ENCODE measurements around the gene UFL1.
"Not testable (repeated sequence)": the region's sequence is repeated elsewhere in the genome, so short reads cannot be mapped to it uniquely, and the experiment has no call there.

The UFL1 gene

DNA sequence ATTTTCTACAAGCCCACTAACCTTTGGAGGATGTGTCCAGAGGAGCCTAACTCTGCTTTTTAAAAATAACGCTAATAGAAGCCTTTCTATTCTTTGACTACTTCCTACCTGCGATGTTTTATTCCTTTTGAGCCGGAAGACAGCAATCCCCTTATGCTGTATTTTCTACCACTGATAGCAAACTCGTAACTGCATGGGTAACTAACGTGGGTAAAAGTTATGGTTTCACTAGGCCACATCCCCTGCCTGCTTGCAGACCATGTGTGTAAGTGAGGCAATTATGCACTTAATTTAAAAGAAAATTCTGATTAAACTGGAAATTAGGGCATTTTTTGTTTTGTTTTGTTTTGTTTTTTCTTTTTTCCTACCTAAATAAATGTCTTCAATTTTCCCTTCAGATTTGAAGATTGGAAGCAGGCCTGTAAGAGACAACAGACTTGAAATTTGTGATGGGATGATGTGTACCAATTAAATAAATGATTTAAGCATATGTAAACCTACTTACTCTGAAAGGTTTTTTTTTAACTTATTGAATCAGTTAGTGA is 931 bp downstream of the UFL1 start:
- H3K4me1 ChIP-seq (ENCODE audit: insufficient read depth, low read length), result peaks cover 31% of the 10 kb centered on the region
- 25% methylated on average over 5 of the region's 5 CpGs for WGBS
- peaks cover 34% of the 10 kb centered on the region for H3K36me3 ChIP-seq (ENCODE audit: insufficient read depth, low read length)
- H3K27me3 ChIP-seq (ENCODE audit: insufficient read depth, low read length), result no peaks in the 10 kb centered on the region
- H3K4me3 ChIP-seq (ENCODE audit: low read length), result peak overlapping the region; percentile 87
- H3K9me3 ChIP-seq (ENCODE audit: insufficient read depth, low read depth, low read length), result no peaks in the 10 kb centered on the region
- peak overlapping the region; percentile 92 for H3K27ac ChIP-seq (ENCODE audit: low read depth, low read length)
- peak overlapping the region; percentile 94 for H3K9ac ChIP-seq (ENCODE audit: low read depth, low read length)

DNA sequence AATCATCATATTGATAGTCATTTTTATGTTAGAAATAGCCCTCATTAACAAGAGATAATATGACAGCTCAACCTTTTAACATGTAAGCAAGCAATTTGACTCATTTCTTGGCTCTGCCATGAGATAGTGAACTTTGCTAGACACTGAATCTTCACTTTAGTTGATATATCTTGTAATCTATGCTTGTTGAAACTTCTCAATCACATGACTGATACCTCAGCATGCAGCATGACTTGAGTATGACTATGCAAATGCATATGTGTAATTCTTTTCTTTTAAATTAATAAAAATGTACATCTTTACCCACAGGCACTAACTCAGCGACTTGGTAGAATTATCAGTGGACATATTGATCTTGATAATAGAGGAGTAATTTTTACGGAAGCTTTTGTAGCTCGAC is 6.6 kb downstream of the UFL1 start:
- Histone ChIP-seq H3K27ac (ENCODE audit: low read depth, low read length) (no peak overlapping the region), H3K4me1 (ENCODE audit: insufficient read depth, low read length) (peaks cover 3% of the 10 kb centered on the region; the same call in 1 of the 2 replicates), H3K36me3 (ENCODE audit: insufficient read depth, low read length) (peaks cover 90% of the 10 kb centered on the region), H3K9ac (ENCODE audit: low read depth, low read length) (no peak overlapping the region), H3K9me3 (ENCODE audit: insufficient read depth, low read depth, low read length) (no peaks in the 10 kb centered on the region), H3K27me3 (ENCODE audit: insufficient read depth, low read length) (no peaks in the 10 kb centered on the region), H3K4me3 (ENCODE audit: low read length) (no peak overlapping the region)
- WGBS, result 100% methylated on average over 3 of the region's 3 CpGs

- WGBS, result 89% methylated on average over 1 of the region's 1 CpG
- H3K36me3 ChIP-seq (ENCODE audit: insufficient read depth, low read length), result peaks cover 75% of the 10 kb centered on the region
These were observed 10.8 kb downstream of the UFL1 start for GRCh38 chr6:96532399-96532798.

DNA sequence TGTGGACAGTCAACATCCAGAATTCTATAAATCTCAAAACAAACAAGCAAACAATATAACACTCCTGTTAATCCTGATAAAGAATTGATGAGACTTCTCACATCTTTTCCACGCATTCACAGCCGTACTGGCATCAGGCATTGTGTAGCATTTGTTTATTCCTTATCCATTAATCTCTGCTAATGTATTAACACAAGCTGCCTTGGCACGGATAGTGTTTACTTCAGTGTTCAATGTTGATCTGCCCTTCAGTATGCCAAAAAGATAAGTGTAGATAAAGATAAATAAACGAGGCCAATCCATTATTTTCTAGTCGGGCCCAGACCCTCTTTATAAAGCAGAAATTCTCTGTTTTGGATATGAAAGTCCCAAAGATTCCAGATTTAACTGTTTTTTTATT is 16.1 kb downstream of the UFL1 start:
- 95% methylated on average over 5 of the region's 5 CpGs for WGBS

More at GRCh38 chr6:96532399-96532798, 10.8 kb downstream of the UFL1 start:
- H3K4me1 ChIP-seq (ENCODE audit: insufficient read depth, low read length), result no peaks in the 10 kb centered on the region
- no peak overlapping the region for H3K4me3 ChIP-seq (ENCODE audit: low read length)
- no peak overlapping the region for H3K9ac ChIP-seq (ENCODE audit: low read depth, low read length)
- no peaks in the 10 kb centered on the region for H3K27me3 ChIP-seq (ENCODE audit: insufficient read depth, low read length)
- H3K27ac ChIP-seq (ENCODE audit: low read depth, low read length), result no peak overlapping the region
- no peaks in the 10 kb centered on the region for H3K9me3 ChIP-seq (ENCODE audit: insufficient read depth, low read depth, low read length)

DNA sequence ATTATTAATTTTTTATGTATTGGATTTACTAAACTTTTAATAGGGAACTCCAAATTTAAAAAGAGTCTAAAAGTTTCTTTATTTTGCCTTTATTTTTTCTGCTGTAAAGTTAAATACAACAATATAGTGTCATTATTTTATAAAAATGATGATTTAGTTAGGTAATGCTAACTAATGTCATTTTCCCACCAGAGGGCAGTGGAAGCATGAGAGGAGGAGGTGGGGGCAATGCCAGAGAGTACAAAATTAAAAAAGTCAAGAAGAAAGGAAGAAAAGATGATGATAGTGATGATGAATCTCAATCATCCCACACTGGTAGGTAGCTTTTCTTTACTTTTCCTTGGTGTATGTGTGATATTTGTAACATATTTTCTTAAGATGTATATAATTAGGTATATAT is 21.1 kb downstream of the UFL1 start:
- H3K4me1 ChIP-seq (ENCODE audit: insufficient read depth, low read length), result no peaks in the 10 kb centered on the region
- H3K27me3 ChIP-seq (ENCODE audit: insufficient read depth, low read length), result no peaks in the 10 kb centered on the region
- H3K27ac ChIP-seq (ENCODE audit: low read depth, low read length), result no peak overlapping the region
- H3K4me3 ChIP-seq (ENCODE audit: low read length), result no peak overlapping the region
- H3K9ac ChIP-seq (ENCODE audit: low read depth, low read length), result no peak overlapping the region
- peaks cover 80% of the 10 kb centered on the region for H3K36me3 ChIP-seq (ENCODE audit: insufficient read depth, low read length)
- H3K9me3 ChIP-seq (ENCODE audit: insufficient read depth, low read depth, low read length), result no peaks in the 10 kb centered on the region

More for the DNA sequence above, 16.1 kb downstream of the UFL1 start:
- Histone ChIP-seq H3K27me3 (ENCODE audit: insufficient read depth, low read length) (no peaks in the 10 kb centered on the region), H3K4me1 (ENCODE audit: insufficient read depth, low read length) (no peaks in the 10 kb centered on the region), H3K9me3 (ENCODE audit: insufficient read depth, low read depth, low read length) (no peaks in the 10 kb centered on the region), H3K9ac (ENCODE audit: low read depth, low read length) (no peak overlapping the region), H3K36me3 (ENCODE audit: insufficient read depth, low read length) (peaks cover 67% of the 10 kb centered on the region), H3K4me3 (ENCODE audit: low read length) (no peak overlapping the region), H3K27ac (ENCODE audit: low read depth, low read length) (no peak overlapping the region)

DNA sequence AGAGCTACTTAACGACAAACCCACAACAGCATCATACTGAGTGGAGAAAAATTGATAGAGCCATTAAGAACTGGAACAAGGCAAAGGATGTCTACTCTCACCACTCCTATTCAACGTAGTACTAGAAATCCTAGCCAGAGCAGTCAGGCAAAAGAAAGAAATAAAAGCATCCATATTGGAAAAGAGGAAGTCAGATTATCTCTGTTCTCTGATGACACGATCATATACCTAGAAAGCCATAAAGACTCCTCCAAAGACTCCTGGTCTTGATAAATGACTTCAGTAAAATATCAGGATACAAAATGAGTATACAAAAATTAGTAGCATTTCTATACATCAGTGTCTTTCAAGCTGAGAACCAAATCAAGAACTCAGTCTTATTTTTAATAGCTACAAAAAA is 24.3 kb downstream of the UFL1 start:
- no peaks in the 10 kb centered on the region for H3K27me3 ChIP-seq (ENCODE audit: insufficient read depth, low read length)
- 92% methylated on average over 2 of the region's 3 CpGs for WGBS
- no peaks in the 10 kb centered on the region for H3K4me1 ChIP-seq (ENCODE audit: insufficient read depth, low read length)
- H3K27ac ChIP-seq (ENCODE audit: low read depth, low read length), result no peak overlapping the region
- H3K36me3 ChIP-seq (ENCODE audit: insufficient read depth, low read length), result peaks cover 74% of the 10 kb centered on the region
- no peak overlapping the region for H3K4me3 ChIP-seq (ENCODE audit: low read length)
- no peaks in the 10 kb centered on the region for H3K9me3 ChIP-seq (ENCODE audit: insufficient read depth, low read depth, low read length)
- H3K9ac ChIP-seq (ENCODE audit: low read depth, low read length), result no peak overlapping the region

DNA sequence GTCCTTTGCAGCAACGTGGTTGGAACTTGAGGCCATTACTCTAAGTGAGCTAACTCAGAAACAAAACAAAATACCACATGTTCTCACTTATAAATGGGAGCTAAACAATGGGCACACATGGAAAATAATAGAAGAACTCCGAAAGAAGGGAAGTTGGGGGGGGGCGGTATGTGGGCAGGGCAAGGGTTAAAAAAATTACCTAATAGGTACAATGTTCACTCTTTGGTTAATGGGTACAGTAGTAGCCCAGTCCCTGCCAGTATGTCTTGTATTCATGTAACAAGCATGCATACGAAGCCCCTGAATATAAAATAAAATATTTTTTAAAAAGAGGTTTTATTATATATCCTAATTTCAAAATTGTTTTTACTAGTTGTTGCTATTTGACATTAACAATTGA is 26.0 kb downstream of the UFL1 start:
- Histone ChIP-seq H3K27ac (ENCODE audit: low read depth, low read length) (no peak overlapping the region), H3K27me3 (ENCODE audit: insufficient read depth, low read length) (no peaks in the 10 kb centered on the region), H3K4me1 (ENCODE audit: insufficient read depth, low read length) (no peaks in the 10 kb centered on the region), H3K9ac (ENCODE audit: low read depth, low read length) (no peak overlapping the region), H3K9me3 (ENCODE audit: insufficient read depth, low read depth, low read length) (no peaks in the 10 kb centered on the region), H3K4me3 (ENCODE audit: low read length) (no peak overlapping the region), H3K36me3 (ENCODE audit: insufficient read depth, low read length) (peaks cover 81% of the 10 kb centered on the region)
- WGBS, result 88% methylated on average over 3 of the region's 4 CpGs

DNA sequence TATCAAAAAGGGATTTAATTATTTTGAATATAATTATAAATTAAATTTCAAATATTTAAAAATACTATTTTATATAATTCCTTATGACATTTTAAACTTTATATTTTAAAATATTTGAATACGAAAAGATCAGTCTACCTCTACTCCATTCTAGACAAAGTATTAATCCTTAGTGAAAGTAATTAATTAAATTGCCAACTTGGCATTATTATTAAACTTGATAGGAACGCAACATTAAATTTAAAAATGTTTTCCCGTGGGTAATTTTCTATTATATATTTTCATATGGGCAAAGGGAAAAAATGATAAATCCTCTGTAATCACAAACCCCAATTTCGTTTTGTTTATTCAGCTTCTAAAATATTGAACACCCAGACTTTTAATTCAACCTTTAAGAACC is 33.0 kb downstream of the UFL1 start:
- no peaks in the 10 kb centered on the region for H3K4me1 ChIP-seq (ENCODE audit: insufficient read depth, low read length)
- no peak overlapping the region for H3K9ac ChIP-seq (ENCODE audit: low read depth, low read length)
- H3K9me3 ChIP-seq (ENCODE audit: insufficient read depth, low read depth, low read length), result no peaks in the 10 kb centered on the region
- 88% methylated on average over 1 of the region's 4 CpGs for WGBS
- no peak overlapping the region for H3K4me3 ChIP-seq (ENCODE audit: low read length)
- H3K27me3 ChIP-seq (ENCODE audit: insufficient read depth, low read length), result no peaks in the 10 kb centered on the region
- no peak overlapping the region for H3K27ac ChIP-seq (ENCODE audit: low read depth, low read length)
- H3K36me3 ChIP-seq (ENCODE audit: insufficient read depth, low read length), result peaks cover 60% of the 10 kb centered on the region

- H3K27me3 ChIP-seq (ENCODE audit: insufficient read depth, low read length); H3K4me1 ChIP-seq (ENCODE audit: insufficient read depth, low read length); H3K4me3 ChIP-seq (ENCODE audit: low read length); H3K36me3 ChIP-seq (ENCODE audit: insufficient read depth, low read length); H3K9me3 ChIP-seq (ENCODE audit: insufficient read depth, low read depth, low read length); H3K27ac ChIP-seq (ENCODE audit: low read depth, low read length); H3K9ac ChIP-seq (ENCODE audit: low read depth, low read length): not testable (repeated sequence)
- 100% methylated on average over 2 of the region's 2 CpGs for WGBS
These were observed 38.1 kb downstream of the UFL1 start for GRCh38 chr6:96559740-96560139.

DNA sequence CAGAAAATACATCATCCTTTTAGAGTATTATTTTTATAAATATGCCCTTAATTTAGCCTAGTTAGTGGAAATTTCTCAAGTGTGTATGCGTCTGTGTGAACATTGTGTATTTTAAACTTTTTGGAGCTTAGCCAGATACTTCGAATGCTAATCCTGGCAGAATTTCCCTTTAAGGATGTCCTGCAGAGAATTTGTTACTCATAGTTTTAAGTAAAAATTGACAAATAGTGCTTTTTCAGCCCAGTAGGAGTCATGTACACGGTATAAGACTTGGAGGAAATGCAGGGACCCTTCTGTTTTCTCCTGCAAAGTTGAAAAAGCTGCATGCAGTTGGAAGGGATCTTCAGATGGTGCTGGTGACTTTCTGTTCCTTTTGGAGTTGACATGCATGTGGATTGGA is 41.3 kb downstream of the UFL1 start, which contains the start of gene FHL5:
Gene FHL5 (plus strand): TSS at position 243 of the 400 bp plus-strand sequence. CDS start 40,486 bp downstream, outside the sequence.
- no peak within 1 kb of the TSS for H3K9ac ChIP-seq (ENCODE audit: low read depth, low read length)
- H3K4me3 ChIP-seq (ENCODE audit: low read length), result no peak within 1 kb of the TSS
- no peaks in the 10 kb centered on the region for H3K36me3 ChIP-seq (ENCODE audit: insufficient read depth, low read length)
- H3K27me3 ChIP-seq (ENCODE audit: insufficient read depth, low read length), result no peaks in the 10 kb centered on the region
- no peaks in the 10 kb centered on the region for H3K9me3 ChIP-seq (ENCODE audit: insufficient read depth, low read depth, low read length)
- no peak within 1 kb of the TSS for H3K27ac ChIP-seq (ENCODE audit: low read depth, low read length)
- 86% methylated on average over 3 of the region's 3 CpGs for WGBS
- peaks cover 9% of the 10 kb centered on the region for H3K4me1 ChIP-seq (ENCODE audit: insufficient read depth, low read length)

GRCh38 chr6:96563853-96564252 is 42.2 kb downstream of the UFL1 start:
- H3K27me3 ChIP-seq (ENCODE audit: insufficient read depth, low read length), result no peaks in the 10 kb centered on the region
- H3K27ac ChIP-seq (ENCODE audit: low read depth, low read length), result no peak overlapping the region
- no peaks in the 10 kb centered on the region for H3K9me3 ChIP-seq (ENCODE audit: insufficient read depth, low read depth, low read length)
- no peak overlapping the region for H3K4me3 ChIP-seq (ENCODE audit: low read length)
- H3K36me3 ChIP-seq (ENCODE audit: insufficient read depth, low read length), result no peaks in the 10 kb centered on the region
- H3K4me1 ChIP-seq (ENCODE audit: insufficient read depth, low read length), result peaks cover 18% of the 10 kb centered on the region
- no peak overlapping the region for H3K9ac ChIP-seq (ENCODE audit: low read depth, low read length)

- no peaks in the 10 kb centered on the region for H3K36me3 ChIP-seq (ENCODE audit: insufficient read depth, low read length)
- H3K9ac ChIP-seq (ENCODE audit: low read depth, low read length), result no peak overlapping the region
- no peak overlapping the region for H3K27ac ChIP-seq (ENCODE audit: low read depth, low read length)
- H3K4me3 ChIP-seq (ENCODE audit: low read length), result no peak overlapping the region
- WGBS, result 87% methylated on average over 2 of the region's 2 CpGs
- no peaks in the 10 kb centered on the region for H3K27me3 ChIP-seq (ENCODE audit: insufficient read depth, low read length)
- H3K4me1 ChIP-seq (ENCODE audit: insufficient read depth, low read length), result peaks cover 18% of the 10 kb centered on the region
- H3K9me3 ChIP-seq (ENCODE audit: insufficient read depth, low read depth, low read length), result peaks cover 20% of the 10 kb centered on the region
These were observed 48.4 kb downstream of the UFL1 start for GRCh38 chr6:96570053-96570452.

Measured in HUES64 (cell line).